GM18526 (cell line): ENCODE results near the gene LAMTOR3.

Experiments used
- POLR2A ChIP-seq: IDR thresholded peaks from 3 replicates; pipeline ENCODE4 v1.6.1; 2011; ENCODE audit not compliant: insufficient read length; ENCODE audit errors: extremely low read depth

Gene LAMTOR3

GRCh38 chr4:99846891-99847290, 47.3 kb downstream of the LAMTOR3 start:
- TF ChIP-seq POLR2A, result no peak

- no peak for TF ChIP-seq POLR2A
Observed at GRCh38 chr4:99845708-99846469, 48.3 kb downstream of the LAMTOR3 start.

GRCh38 chr4:99845179-99845578, 49.0 kb downstream of the LAMTOR3 start:
- no peak for TF ChIP-seq POLR2A

GRCh38 chr4:99844048-99844447, 50.2 kb downstream of the LAMTOR3 start:
- TF ChIP-seq POLR2A, result no peak

GRCh38 chr4:99843413-99843812, 50.8 kb downstream of the LAMTOR3 start:
- TF ChIP-seq POLR2A, result no peak

- no peak for TF ChIP-seq POLR2A
Observed at GRCh38 chr4:99841129-99841528, 53.1 kb downstream of the LAMTOR3 start.

GRCh38 chr4:99838927-99839326, 55.3 kb downstream of the LAMTOR3 start:
- no peak for TF ChIP-seq POLR2A

GRCh38 chr4:99835942-99836341, 58.3 kb downstream of the LAMTOR3 start:
- TF ChIP-seq POLR2A, result no peak

GRCh38 chr4:99834569-99834968, 59.7 kb downstream of the LAMTOR3 start:
- no peak for TF ChIP-seq POLR2A

- no peak for TF ChIP-seq POLR2A
Observed at GRCh38 chr4:99833756-99834155, 60.5 kb downstream of the LAMTOR3 start.

GRCh38 chr4:99832758-99833157, 61.5 kb downstream of the LAMTOR3 start:
- TF ChIP-seq POLR2A, result no peak

- TF ChIP-seq POLR2A, result no peak
Observed at GRCh38 chr4:99832321-99832720, 61.9 kb downstream of the LAMTOR3 start.

GRCh38 chr4:99828477-99828876, 65.8 kb downstream of the LAMTOR3 start:
- TF ChIP-seq POLR2A, result no peak
